A549 (cell line): ENCODE measurements around the gene CELF5. TPM values are rescaled to one million over a fixed set of nuclear protein-coding genes. Genes with fewer than 3 reads are reported as not detected.

ENCODE experiments used
- ATAC-seq, 2 experiments: fragments of 200-7000 bp in 1 of 2; fragments of >200 bp in 1 of 2; cut with Nextera tagmentation in 1 of 2; cut with Tn5 transposase in 1 of 2; 3 replicates each; pipeline versions ENCODE4 v1.8.0 to v1.9.1; 2018 to 2020; ENCODE audit warnings: mild to moderate bottlenecking in 1 of 2, moderate library complexity in 1 of 2
- CTCF ChIA-PET: fragments of 300-600 bp; sonication (Branson Sonifier 250); formaldehyde crosslinking; extraction: SDS; loops from one replicate; lab custom pipeline; 2021; ENCODE audit warnings: antibody characterized with exemption, inconsistent platforms; lab: Yijun Ruan, JAX
- POLR2A ChIA-PET: fragments of 350-600 bp; formaldehyde crosslinking; extraction: SDS; loops from one replicate; lab custom pipeline; 2021; ENCODE audit warnings: antibody characterized with exemption, inconsistent platforms; lab: Yijun Ruan, JAX
- DNase-seq, 2 experiments: peaks; one replicate each; pipeline versions ENCODE4 v3.0.0 to v3.0.0-alpha.2; 2011 to 2016; ENCODE audit warnings: low read depth in 1 of 2, low spot score in 1 of 2
- FAIRE-seq: peaks from 2 replicates; lab custom pipeline; 2011; peaks lifted over from hg19 to GRCh38; lab: Jason Lieb, UNC
- H3K27ac ChIP-seq, 2 experiments: fragments of >200 bp; sonication (Bioruptor Twin); formaldehyde crosslinking; 3 replicates each; pipeline ENCODE4 v1.5.1; 2016 to 2017
- H3K4me1 ChIP-seq: fragments of >200 bp; sonication (Bioruptor Twin); formaldehyde crosslinking; 3 replicates; pipeline ENCODE4 v1.6.1; 2016
- H3K4me2 ChIP-seq: fragments of >200 bp; sonication (Bioruptor Twin); formaldehyde crosslinking; 3 replicates; pipeline ENCODE4 v1.6.1; 2016
- H3K4me3 ChIP-seq: fragments of >200 bp; sonication (Bioruptor Twin); formaldehyde crosslinking; 3 replicates; pipeline ENCODE4 v1.5.1; 2016
- H3K9me3 ChIP-seq: fragments of >200 bp; sonication (Bioruptor Twin); formaldehyde crosslinking; 3 replicates; pipeline ENCODE4 v1.6.1; 2016
- ATOH8 ChIP-seq: fragments of 250-450 bp; sonication (Bioruptor Pico); IDR thresholded peaks from 2 replicates; pipeline ENCODE4 v1.5.0; 2020; ENCODE audit warnings: low read depth, mild to moderate bottlenecking, moderate library complexity
- BCL3 ChIP-seq: fragments of >200 bp; sonication (Bioruptor Twin); formaldehyde crosslinking; IDR thresholded peaks from 3 replicates; pipeline ENCODE4 v1.6.1; 2016
- CTCF ChIP-seq: fragments of >200 bp; sonication (Bioruptor Twin); formaldehyde crosslinking; IDR thresholded peaks from 3 replicates; pipeline ENCODE4 v1.5.1; 2016
- EHF ChIP-seq: fragments of 250-450 bp; sonication (Bioruptor Pico); IDR thresholded peaks from 2 replicates; pipeline ENCODE4 v1.5.0; 2020; ENCODE audit warnings: mild to moderate bottlenecking
- EP300 ChIP-seq, 2 experiments: fragments of >200 bp; sonication (Bioruptor Twin); formaldehyde crosslinking; IDR thresholded peaks; 2 replicates in 1 of 2; 3 replicates in 1 of 2; pipeline ENCODE4 v1.6.1; 2016 to 2017
- FOSB ChIP-seq: fragments of 250-450 bp; sonication (Bioruptor Pico); IDR thresholded peaks from 2 replicates; pipeline ENCODE4 v1.5.0; 2020; ENCODE audit warnings: mild to moderate bottlenecking, moderate library complexity
- FOXS1 ChIP-seq: fragments of 250-450 bp; sonication (Bioruptor Pico); IDR thresholded peaks from 2 replicates; pipeline ENCODE4 v1.5.0; 2020; ENCODE audit warnings: mild to moderate bottlenecking, moderate library complexity
- HES2 ChIP-seq: fragments of >200 bp; sonication (Bioruptor Twin); formaldehyde crosslinking; IDR thresholded peaks from 2 replicates; pipeline ENCODE4 v1.6.1; 2016
- HMGXB4 ChIP-seq: fragments of 250-450 bp; sonication (Bioruptor Pico); IDR thresholded peaks from 2 replicates; pipeline ENCODE4 v1.5.0; 2021; ENCODE audit warnings: mild to moderate bottlenecking, moderate library complexity, borderline replicate concordance
- HOXA7 ChIP-seq: fragments of 250-450 bp; sonication (Bioruptor Pico); IDR thresholded peaks from 2 replicates; pipeline ENCODE4 v1.5.0; 2020; ENCODE audit warnings: mild to moderate bottlenecking, moderate library complexity
- HOXB13 ChIP-seq: fragments of 250-450 bp; sonication (Bioruptor Pico); IDR thresholded peaks from 2 replicates; pipeline ENCODE4 v1.5.0; 2020; ENCODE audit warnings: low read depth, mild to moderate bottlenecking, moderate library complexity
- MAFK ChIP-seq: fragments of 450-650 bp; IDR thresholded peaks from 2 replicates; pipeline ENCODE4 v1.6.1; 2014; ENCODE audit not compliant: partially characterized antibody
- MYC ChIP-seq: IDR thresholded peaks from 2 replicates; pipeline ENCODE4 v1.6.1; 2012; ENCODE audit warnings: mild to moderate bottlenecking, inconsistent platforms, low read length, improper control_type of control experiment, borderline replicate concordance
- PBX3 ChIP-seq: IDR thresholded peaks from 2 replicates; pipeline ENCODE4 v1.6.1; 2012
- PHF8 ChIP-seq: fragments of 200-600 bp; sonication (generic); IDR thresholded peaks from 2 replicates; pipeline ENCODE4 v1.6.1; 2016; ENCODE audit warnings: low read depth, mild to moderate bottlenecking, antibody characterized with exemption, moderate library complexity, borderline replicate concordance
- POLR2AphosphoS2 ChIP-seq: conservative IDR thresholded peaks from 2 replicates; pipeline ENCODE4 v1.6.1; 2012; ENCODE audit warnings: low read length, improper control_type of control experiment, inconsistent platforms
- RFX5 ChIP-seq: fragments of 450-650 bp; IDR thresholded peaks from 2 replicates; pipeline ENCODE4 v1.7.1; 2014; ENCODE audit warnings: antibody characterized with exemption, mild to moderate bottlenecking, moderate library complexity
- SREBF2 ChIP-seq: fragments of 450-650 bp; IDR thresholded peaks from 2 replicates; pipeline ENCODE4 v1.6.1; 2014; ENCODE audit warnings: mild to moderate bottlenecking, moderate library complexity
- TFCP2L1 ChIP-seq: fragments of 250-450 bp; sonication (Bioruptor Pico); IDR thresholded peaks from 2 replicates; pipeline ENCODE4 v1.5.0; 2021; ENCODE audit warnings: mild to moderate bottlenecking
- USF2 ChIP-seq: fragments of 450-650 bp; IDR thresholded peaks from 2 replicates; pipeline ENCODE4 v1.6.1; 2014; ENCODE audit warnings: antibody characterized with exemption
- ZC3H11A ChIP-seq: fragments of 450-650 bp; IDR thresholded peaks from 2 replicates; pipeline ENCODE4 v1.6.1; 2014; ENCODE audit warnings: antibody characterized with exemption, mild to moderate bottlenecking
- ZSCAN20 ChIP-seq: fragments of 250-450 bp; sonication (Bioruptor Pico); IDR thresholded peaks from 2 replicates; pipeline ENCODE4 v1.8.0; 2022; ENCODE audit warnings: mild to moderate bottlenecking, moderate library complexity
- WGBS: methylation state at CpG from one replicate; pipeline ENCODE4 v1.1.6; 2017; ENCODE audit errors: missing lambda C conversion rate; 5-methylcytosine and 5-hydroxymethylcytosine counted together
- polyA plus RNA-seq, 4 experiments: library from polyadenylated mRNA; depleted of rRNA in 3 of 4; stranded (reverse); fragments of >200 nt; fragmentation: RNase III in 1 of 4; extraction: RNeasy Plus Mini Kit Qiagen cat#74134 plus additional on column Dnase treatment in 1 of 4; gene quantifications; 2 replicates in 3 of 4; 3 replicates in 1 of 4; pipeline ENCODE4 v1.2.3, GENCODE V29; 2011 to 2017

CELF5 gene
- polyA plus RNA-seq, 2 of the 4 experiments (the other 2 are of a cell fraction) = 0.31 to 0.61 TPM

GRCh38 chr19:3265432-3265831 is 41.0 kb downstream of the CELF5 start:
- TF ChIP-seq HES2 = no peak
- no peak for TF ChIP-seq BCL3
- no peak for TF ChIP-seq ZSCAN20 (CRISPR knock-in tag)
- no peak for TF ChIP-seq PHF8
- no peak for TF ChIP-seq HOXB13 (CRISPR knock-in tag)
- TF ChIP-seq RFX5 = no peak
- TF ChIP-seq TFCP2L1 (CRISPR knock-in tag) = no peak
- TF ChIP-seq USF2 = no peak
- TF ChIP-seq FOXS1 (CRISPR knock-in tag) = no peak
- no peak for TF ChIP-seq MYC
- no peak for DNase-seq
- H3K9me3 ChIP-seq = no peaks in the 10 kb centered on the region
- ChIA-PET CTCF (interaction anchor here (1.6 to 2.0 kb wide), 3 partner anchors 10 to 36 kb away, joined by 6 to 11 read pairs (median 6); no protein-coding TSS in a partner anchor), POLR2A (no interaction called here)
- 50% methylated on average over 6 of the region's 6 CpGs for WGBS
- H3K27ac ChIP-seq = no peak overlapping the region
- no peaks in the 10 kb centered on the region for H3K4me1 ChIP-seq
- ATAC-seq = no peak
- H3K4me2 ChIP-seq = no peak overlapping the region
- FAIRE-seq = no peak
- no peak overlapping the region for H3K4me3 ChIP-seq

GRCh38 chr19:3266092-3266693 is 41.7 kb downstream of the CELF5 start:
- POLR2A ChIA-PET = no interaction called here
- CTCF ChIA-PET = interaction anchor here (2.0 kb wide), 1 partner anchor 9 kb away, joined by 11 read pairs; no protein-coding TSS in a partner anchor
- Histone ChIP-seq H3K4me2 (no peak overlapping the region), H3K4me3 (no peak overlapping the region), H3K4me1 (no peaks in the 10 kb centered on the region), H3K9me3 (no peaks in the 10 kb centered on the region), H3K27ac (no peak overlapping the region)
- FAIRE-seq (no peak), ATAC-seq (no peak), DNase-seq (no peak)
- 37% methylated on average over 19 of the region's 19 CpGs for WGBS
- TF ChIP-seq RFX5 (no peak), ZSCAN20 (CRISPR knock-in tag) (no peak), HOXA7 (CRISPR knock-in tag) (no peak), MAFK (no peak), EP300 (IDR thresholded peaks at IDR 0.05) (no peak), HMGXB4 (CRISPR knock-in tag) (no peak), EHF (CRISPR knock-in tag) (no peak), ZC3H11A (no peak), CTCF (no peak), PBX3 (no peak), POLR2AphosphoS2 (no peak), FOSB (CRISPR knock-in tag) (no peak), ATOH8 (CRISPR knock-in tag) (no peak), SREBF2 (no peak)
- TF ChIP-seq, all 56 proteins: peak for 0
